GM18868 (cell line): Measurements from ENCODE around the gene TMEM203.

Experiments
- ATAC-seq: cut with Tn5 transposase; IDR thresholded peaks from one replicate; pipeline ENCODE4 v1.9.1; 2021; ENCODE audit warnings: mild to moderate bottlenecking, moderate library complexity; ENCODE audit not compliant: unreplicated experiment

The TMEM203 gene

GRCh38 chr9:137167747-137168572, 37.5 kb downstream of the TMEM203 start:
- no peak for ATAC-seq

- ATAC-seq, result no peak
These were observed 38.1 kb downstream of the TMEM203 start for GRCh38 chr9:137167277-137167746.

- no peak for ATAC-seq
These were observed 38.8 kb downstream of the TMEM203 start for GRCh38 chr9:137166380-137167229.

GRCh38 chr9:137165250-137165836, 40.1 kb downstream of the TMEM203 start:
- ATAC-seq, result no peak

GRCh38 chr9:137164370-137165249, 40.8 kb downstream of the TMEM203 start:
- ATAC-seq, result no peak

GRCh38 chr9:137163805-137164204, 41.6 kb downstream of the TMEM203 start:
- ATAC-seq, result no peak

GRCh38 chr9:137163365-137163715, 42.1 kb downstream of the TMEM203 start:
- ATAC-seq, result no peak

GRCh38 chr9:137162505-137163364, 42.7 kb downstream of the TMEM203 start:
- no peak for ATAC-seq

GRCh38 chr9:137161558-137162486, 43.6 kb downstream of the TMEM203 start:
- no peak for ATAC-seq

GRCh38 chr9:137160716-137161557, 44.5 kb downstream of the TMEM203 start:
- no peak for ATAC-seq

GRCh38 chr9:137160054-137160425, 45.4 kb downstream of the TMEM203 start:
- no peak for ATAC-seq

- no peak for ATAC-seq
These were observed 46.1 kb downstream of the TMEM203 start for GRCh38 chr9:137159105-137160053.

- no peak for ATAC-seq
These were observed 46.8 kb downstream of the TMEM203 start for GRCh38 chr9:137158625-137159024.

GRCh38 chr9:137157618-137158415, 47.6 kb downstream of the TMEM203 start:
- no peak for ATAC-seq

- ATAC-seq, result peak; percentile 37
These were observed 48.7 kb downstream of the TMEM203 start for GRCh38 chr9:137156567-137157375.
